ENCODE measurements around the gene MFGE8. TPM values are rescaled to one million over a fixed set of nuclear protein-coding genes. Genes with fewer than 3 reads are reported as not detected.
"Not testable (repeated sequence)": the region's sequence is repeated elsewhere in the genome, so short reads cannot be mapped to it uniquely, and the experiment has no call there.

Gene MFGE8
- total and polyA plus RNA-seq, 9 of the 15 experiments (the other 6 are each of a cell fraction or from before 2014, with no cell fraction given), result 2.3 to 142 (median 62.3) TPM

- TF ChIP-seq ZNF592 (IDR thresholded peaks at IDR 0.05), result peak; percentile 57
- peak; percentile 84 for TF ChIP-seq ZNF316 (IDR thresholded peaks at IDR 0.05)
- peak; percentile 45; the same call in 1 of the 2 replicates for TF ChIP-seq MAFF (IDR thresholded peaks at IDR 0.05; ENCODE audit: low read length)
- TF ChIP-seq C11orf30 (IDR thresholded peaks at IDR 0.05; ENCODE audit: low read depth), result peak; percentile 77
These were observed 17.4 kb upstream of the MFGE8 start (continued) for GRCh38 chr15:88930579-88930978.

- H3K9me1 ChIP-seq (ENCODE audit: control insufficient read depth, insufficient read depth, low read length); H2AFZ ChIP-seq (ENCODE audit: low read depth, low read length); H3K4me3 ChIP-seq; H3K79me2 ChIP-seq (ENCODE audit: control insufficient read depth, insufficient read depth, low read length); BruUV-seq (replicated peaks); ATAC-seq; H3K36me3 ChIP-seq (ENCODE audit: control insufficient read depth, insufficient read depth, low read length); H3K9me3 ChIP-seq (replicated peaks; ENCODE audit: control insufficient read depth, insufficient read depth, low read depth, low read length); CTCF ChIA-PET (ENCODE audit: low intra/inter-chr PET ratio); DNase-seq (ENCODE audit: extremely low read depth in 1 of 4, low spot score in 3 of 4); FAIRE-seq; in situ Hi-C loops (cut with MboI); H3K27ac ChIP-seq (ENCODE audit: extremely low read depth, low read depth, low read length); H3K27me3 ChIP-seq (ENCODE audit: control insufficient read depth in 2 of 2, insufficient read depth in 2 of 2, low read length in 2 of 2); H4K20me1 ChIP-seq (replicated peaks; ENCODE audit: control insufficient read depth, insufficient read depth, low read length); intact Hi-C loops (cut with micrococcal nuclease); H3K9ac ChIP-seq (ENCODE audit: insufficient read depth in 1 of 2, low read depth in 2 of 2, low read length in 2 of 2); H3K4me1 ChIP-seq (replicated peaks in 1 of 2; ENCODE audit: control insufficient read depth in 2 of 2, insufficient read depth in 2 of 2, low read length in 2 of 2); H3K4me2 ChIP-seq (ENCODE audit: insufficient read depth, low read length); TF ChIP-seq ID3 (CRISPR knock-in tag; IDR thresholded peaks at IDR 0.05): not testable (repeated sequence)
- POLR2A ChIA-PET, result interaction anchor here (1.2 kb wide), 1 partner anchor 15 kb away, joined by 3 read pairs; no protein-coding TSS in a partner anchor
- WGBS (ENCODE audit: insufficient coverage, low coverage, missing lambda C conversion rate), result 13% methylated on average over 3 of the region's 3 CpGs
- TF ChIP-seq TCF3 (CRISPR knock-in tag; IDR thresholded peaks at IDR 0.05), result peak; percentile 28; the same call in 1 of the 2 replicates
- TF ChIP-seq GABPA (tag; conservative IDR thresholded peaks at IDR 0.05; ENCODE audit: low read depth), result 0 out of 2 replicates have a peak, but pooled peaks have one; percentile 14
- TF ChIP-seq TFAP4 (CRISPR knock-in tag; IDR thresholded peaks at IDR 0.05; ENCODE audit: borderline replicate concordance), result peak; percentile 59
- peak; percentile 85 for TF ChIP-seq C11orf30 (IDR thresholded peaks at IDR 0.05; ENCODE audit: low read depth)
- 0 out of 2 replicates have a peak, but pooled peaks have one; percentile 39 for TF ChIP-seq ARID1B (IDR thresholded peaks at IDR 0.05)
- TF ChIP-seq FOSL1 (tag; conservative IDR thresholded peaks at IDR 0.05), result peak; percentile 63
- peak; percentile 33; the same call in 1 of the 2 replicates for TF ChIP-seq ID3 (tag; IDR thresholded peaks at IDR 0.05)
These were observed 16.3 kb upstream of the MFGE8 start for GRCh38 chr15:88929358-88930098.

Data from K562 (cell line).